Measurements from ENCODE around the gene CIB4. TPM values are rescaled to one million over a fixed set of nuclear protein-coding genes. Genes with fewer than 3 reads are reported as not detected.
A peak's percentile ranks its signal among the peaks of the same experiment; 100 is the strongest.

The CIB4 gene
- total RNA-seq, 1 donor from 2014 or later: not detected

DNA sequence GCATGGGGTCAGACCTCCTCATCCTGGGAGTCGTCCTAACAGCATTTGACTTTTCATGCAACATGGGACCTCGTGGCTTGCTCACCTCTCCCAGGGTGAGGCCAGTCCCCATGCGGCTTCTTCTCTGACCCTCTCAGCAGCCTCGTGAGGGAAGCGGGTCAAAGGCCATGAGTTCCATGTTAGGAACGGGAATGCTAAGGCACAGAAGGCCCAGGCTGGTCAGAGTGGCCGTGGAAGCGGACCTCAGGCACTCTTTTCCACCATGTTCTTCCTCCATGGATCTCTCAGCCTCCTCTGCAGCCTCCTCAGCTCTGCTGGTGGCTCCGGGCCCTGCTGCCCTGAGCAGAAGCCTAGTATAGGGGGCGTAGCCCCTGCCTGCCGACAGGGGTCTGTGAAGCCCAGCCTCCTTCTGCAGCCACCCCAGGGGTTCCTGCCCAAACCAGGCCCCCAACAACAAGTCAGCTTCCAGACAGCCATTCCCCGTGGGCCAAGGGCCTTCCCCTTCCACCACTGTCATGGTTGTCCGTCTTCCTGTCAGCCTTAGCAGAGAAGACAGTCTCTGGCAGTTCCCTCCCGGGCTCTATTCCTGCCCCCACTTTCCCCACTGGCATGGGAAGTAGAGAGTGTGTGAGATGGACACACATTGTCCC is 103.2 kb downstream of the CIB4 start:
- peaks cover 26% of the 10 kb centered on the region for H3K4me1 Mint-ChIP-seq (ENCODE audit: low read depth, unreplicated experiment)
- no peaks in the 10 kb centered on the region for H3K36me3 Mint-ChIP-seq (ENCODE audit: unreplicated experiment)
- H3K9me3 Mint-ChIP-seq (ENCODE audit: unreplicated experiment): no peaks in the 10 kb centered on the region

DNA sequence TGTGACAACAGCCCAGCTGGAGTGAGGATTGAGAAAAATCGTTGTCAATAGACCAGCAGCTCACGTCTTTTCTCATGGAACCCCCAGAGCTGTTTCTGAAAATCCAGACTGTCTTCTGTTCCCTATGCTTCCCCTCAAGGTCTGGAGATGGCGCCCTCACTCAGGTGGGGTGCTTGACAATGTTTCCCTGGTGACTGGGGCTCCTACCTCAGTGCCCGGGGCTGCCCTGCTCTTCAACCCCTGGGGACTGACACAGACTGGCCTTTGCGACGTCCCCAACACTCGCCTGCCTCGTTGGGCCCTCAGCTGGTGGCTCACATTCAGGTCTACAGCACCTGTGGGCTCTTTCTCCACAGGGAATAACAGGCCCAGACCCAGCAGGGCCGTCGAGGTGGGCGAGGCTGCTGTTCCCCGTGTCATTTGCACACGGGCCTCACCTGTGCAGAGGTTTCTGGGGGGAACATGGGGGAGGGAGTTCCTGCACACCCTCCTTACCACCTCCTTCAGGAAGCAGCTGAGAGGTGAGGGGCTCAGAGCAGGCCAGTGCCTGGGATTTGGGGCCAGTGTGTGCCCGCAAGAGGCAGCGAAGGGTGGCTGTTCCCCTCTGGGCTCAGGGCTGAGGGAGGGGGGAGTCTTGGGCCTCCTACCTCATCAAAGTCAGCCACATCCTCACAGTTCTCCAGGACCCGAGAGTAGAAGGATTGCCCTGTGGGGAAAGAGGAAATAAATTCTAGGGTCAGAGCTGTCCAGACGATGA is 103.9 kb downstream of the CIB4 start:
- no peaks in the 10 kb centered on the region for H3K9me3 Mint-ChIP-seq (ENCODE audit: unreplicated experiment)
- peaks cover 2% of the 10 kb centered on the region for H3K27me3 Mint-ChIP-seq (ENCODE audit: unreplicated experiment)
- TF ChIP-seq, protein P1, sequence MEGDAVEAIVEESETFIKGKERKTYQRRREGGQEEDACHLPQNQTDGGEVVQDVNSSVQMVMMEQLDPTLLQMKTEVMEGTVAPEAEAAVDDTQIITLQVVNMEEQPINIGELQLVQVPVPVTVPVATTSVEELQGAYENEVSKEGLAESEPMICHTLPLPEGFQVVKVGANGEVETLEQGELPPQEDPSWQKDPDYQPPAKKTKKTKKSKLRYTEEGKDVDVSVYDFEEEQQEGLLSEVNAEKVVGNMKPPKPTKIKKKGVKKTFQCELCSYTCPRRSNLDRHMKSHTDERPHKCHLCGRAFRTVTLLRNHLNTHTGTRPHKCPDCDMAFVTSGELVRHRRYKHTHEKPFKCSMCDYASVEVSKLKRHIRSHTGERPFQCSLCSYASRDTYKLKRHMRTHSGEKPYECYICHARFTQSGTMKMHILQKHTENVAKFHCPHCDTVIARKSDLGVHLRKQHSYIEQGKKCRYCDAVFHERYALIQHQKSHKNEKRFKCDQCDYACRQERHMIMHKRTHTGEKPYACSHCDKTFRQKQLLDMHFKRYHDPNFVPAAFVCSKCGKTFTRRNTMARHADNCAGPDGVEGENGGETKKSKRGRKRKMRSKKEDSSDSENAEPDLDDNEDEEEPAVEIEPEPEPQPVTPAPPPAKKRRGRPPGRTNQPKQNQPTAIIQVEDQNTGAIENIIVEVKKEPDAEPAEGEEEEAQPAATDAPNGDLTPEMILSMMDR (IDR thresholded peaks at IDR 0.05; ENCODE audit: partially characterized antibody, unreplicated experiment): no peak
- no peak for DNase-seq
- no peak overlapping the region for H3K4me3 Mint-ChIP-seq (ENCODE audit: unreplicated experiment)
- peaks cover 25% of the 10 kb centered on the region for H3K4me1 Mint-ChIP-seq (ENCODE audit: low read depth, unreplicated experiment)
- H3K27ac Mint-ChIP-seq (ENCODE audit: unreplicated experiment): no peak overlapping the region
- H3K36me3 Mint-ChIP-seq (ENCODE audit: unreplicated experiment): no peaks in the 10 kb centered on the region

More for the DNA sequence above, 103.2 kb downstream of the CIB4 start:
- no peak for DNase-seq
- H3K4me3 Mint-ChIP-seq (ENCODE audit: unreplicated experiment): no peak overlapping the region
- TF ChIP-seq, protein P1 (IDR thresholded peaks at IDR 0.05; ENCODE audit: partially characterized antibody, unreplicated experiment): no peak
- no peak overlapping the region for H3K27ac Mint-ChIP-seq (ENCODE audit: unreplicated experiment)
- peaks cover 2% of the 10 kb centered on the region for H3K27me3 Mint-ChIP-seq (ENCODE audit: unreplicated experiment)

DNA sequence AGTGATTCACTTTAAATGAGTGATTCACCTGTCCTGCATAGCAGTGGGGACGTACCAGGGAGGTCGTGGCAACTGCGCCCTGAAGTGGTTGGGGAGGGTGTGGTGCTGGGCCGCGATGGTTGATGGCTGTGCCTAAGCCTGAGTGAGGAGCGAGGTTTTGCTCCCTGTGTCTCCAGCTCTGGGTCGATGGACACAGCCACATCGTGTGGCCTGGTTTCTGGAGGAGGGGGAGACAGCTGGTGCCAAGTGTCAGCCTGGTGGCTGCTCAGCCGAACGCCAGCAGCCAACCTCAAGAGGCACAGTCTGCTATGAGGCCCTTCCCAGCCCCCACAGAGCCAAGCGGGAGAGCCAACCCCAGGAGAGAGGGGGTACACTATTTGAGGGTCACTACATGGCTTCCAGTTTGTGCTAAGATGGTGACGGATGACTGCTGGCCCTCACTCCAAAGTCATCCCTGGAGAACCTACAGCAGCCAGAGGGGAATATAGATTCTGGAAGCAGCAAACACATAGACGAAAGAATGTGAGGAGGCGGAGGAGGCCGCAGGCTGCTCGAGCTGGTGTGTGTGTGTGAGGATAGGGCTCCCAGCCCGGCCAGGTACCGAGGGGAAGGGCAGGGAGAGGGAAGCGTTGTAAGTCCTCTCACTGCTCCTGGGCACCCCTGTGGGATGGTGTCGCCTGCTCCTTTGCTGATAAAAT is 104.6 kb downstream of the CIB4 start:
- peaks cover 1% of the 10 kb centered on the region for H3K9me3 Mint-ChIP-seq (ENCODE audit: unreplicated experiment)
- H3K4me1 Mint-ChIP-seq (ENCODE audit: low read depth, unreplicated experiment): peaks cover 22% of the 10 kb centered on the region
- TF ChIP-seq, protein P1 (IDR thresholded peaks at IDR 0.05; ENCODE audit: partially characterized antibody, unreplicated experiment): no peak
- H3K27me3 Mint-ChIP-seq (ENCODE audit: unreplicated experiment): peaks cover 2% of the 10 kb centered on the region
- peak overlapping the region; percentile 23 for H3K4me3 Mint-ChIP-seq (ENCODE audit: unreplicated experiment)
- peaks cover 2% of the 10 kb centered on the region for H3K36me3 Mint-ChIP-seq (ENCODE audit: unreplicated experiment)
- no peak overlapping the region for H3K27ac Mint-ChIP-seq (ENCODE audit: unreplicated experiment)
- DNase-seq: no peak

DNA sequence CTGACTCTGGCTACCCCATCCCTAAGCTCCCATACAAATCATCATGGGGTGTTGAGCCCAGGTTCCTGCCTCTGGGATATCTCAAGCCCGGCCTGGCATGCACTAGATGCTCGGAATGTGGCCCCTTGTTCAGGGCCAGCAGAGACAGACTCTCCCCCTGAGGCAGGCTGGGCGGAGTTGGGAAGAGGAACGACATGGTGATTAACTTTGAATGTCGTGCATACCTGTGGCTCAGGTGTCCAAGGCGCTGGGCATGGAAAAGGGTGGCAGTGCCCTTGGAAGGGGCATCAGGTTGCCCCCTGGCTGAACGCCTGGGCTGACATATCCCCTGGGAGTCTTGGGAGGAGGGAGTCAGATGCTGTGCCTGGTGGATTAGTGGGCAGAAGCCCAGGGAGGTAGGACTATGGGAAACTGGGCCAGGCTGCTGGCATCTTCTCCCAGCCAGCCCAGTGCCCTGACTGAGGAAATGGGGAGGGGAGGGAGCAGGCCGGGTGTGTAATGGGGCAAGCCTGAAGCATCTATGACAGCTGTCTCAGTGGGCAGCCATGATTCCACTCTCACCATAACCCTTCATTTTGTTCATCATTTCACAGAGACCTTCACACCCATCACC is 105.4 kb downstream of the CIB4 start:
- peak overlapping the region; percentile 17 for H3K27ac Mint-ChIP-seq (ENCODE audit: unreplicated experiment)
- peaks cover 3% of the 10 kb centered on the region for H3K9me3 Mint-ChIP-seq (ENCODE audit: unreplicated experiment)
- peaks cover 19% of the 10 kb centered on the region for H3K4me1 Mint-ChIP-seq (ENCODE audit: low read depth, unreplicated experiment)
- DNase-seq: no peak
- H3K27me3 Mint-ChIP-seq (ENCODE audit: unreplicated experiment): peaks cover 2% of the 10 kb centered on the region
- H3K36me3 Mint-ChIP-seq (ENCODE audit: unreplicated experiment): peaks cover 5% of the 10 kb centered on the region
- TF ChIP-seq, protein P1 (IDR thresholded peaks at IDR 0.05; ENCODE audit: partially characterized antibody, unreplicated experiment): no peak
- no peak overlapping the region for H3K4me3 Mint-ChIP-seq (ENCODE audit: unreplicated experiment)
